ENCODE data around the gene GPRIN3. TPM values are rescaled to one million over a fixed set of nuclear protein-coding genes. Genes with fewer than 3 reads are reported as not detected.

The GPRIN3 gene
- total RNA-seq, 3 donors from 2014 or later, result 6.0 to 23.8 (median 23.7) TPM

GRCh38 chr4:89269121-89269666, 38.4 kb downstream of the GPRIN3 start:
- Histone ChIP-seq H3K4me3 (no peak overlapping the region), H3K9me3 (no peaks in the 10 kb centered on the region), H3K36me3 (ENCODE audit: low read depth) (no peaks in the 10 kb centered on the region), H3K4me1 (ENCODE audit: low read depth) (no peaks in the 10 kb centered on the region)
- ATAC-seq, result no peak
- intact Hi-C loops (cut with DNase I, micrococcal nuclease), result no loop called here
- no peak for TF ChIP-seq CTCF (IDR thresholded peaks at IDR 0.05)
- no peak for DNase-seq

- no peak for ATAC-seq
- no peaks in the 10 kb centered on the region for H3K9me3 ChIP-seq
- H3K36me3 ChIP-seq (ENCODE audit: low read depth), result no peaks in the 10 kb centered on the region
- TF ChIP-seq CTCF (IDR thresholded peaks at IDR 0.05), result no peak
- no peaks in the 10 kb centered on the region for H3K4me1 ChIP-seq (ENCODE audit: low read depth)
- intact Hi-C loops (cut with DNase I, micrococcal nuclease), result no loop called here
- DNase-seq, result no peak
- no peak overlapping the region for H3K4me3 ChIP-seq
These were observed 38.9 kb downstream of the GPRIN3 start for GRCh38 chr4:89268679-89269078.

- no peaks in the 10 kb centered on the region for H3K4me1 ChIP-seq (ENCODE audit: low read depth)
- intact Hi-C loops (cut with DNase I, micrococcal nuclease), result no loop called here
- H3K36me3 ChIP-seq (ENCODE audit: low read depth), result no peaks in the 10 kb centered on the region
- no peak for DNase-seq
- no peak for TF ChIP-seq CTCF (IDR thresholded peaks at IDR 0.05)
- ATAC-seq, result no peak
- no peak overlapping the region for H3K4me3 ChIP-seq
- H3K9me3 ChIP-seq, result no peaks in the 10 kb centered on the region
These were observed 39.8 kb downstream of the GPRIN3 start for GRCh38 chr4:89267846-89268245.

- DNase-seq (no peak), ATAC-seq (no peak)
- no peaks in the 10 kb centered on the region for H3K9me3 ChIP-seq
- no peak for TF ChIP-seq CTCF (IDR thresholded peaks at IDR 0.05)
- intact Hi-C loops (cut with DNase I, micrococcal nuclease), result no loop called here
- no peaks in the 10 kb centered on the region for H3K36me3 ChIP-seq (ENCODE audit: low read depth)
- no peaks in the 10 kb centered on the region for H3K4me1 ChIP-seq (ENCODE audit: low read depth)
- H3K4me3 ChIP-seq, result no peak overlapping the region
These were observed 40.2 kb downstream of the GPRIN3 start for GRCh38 chr4:89267392-89267791.

- ATAC-seq (no peak), DNase-seq (no peak)
- Histone ChIP-seq H3K36me3 (ENCODE audit: low read depth) (no peaks in the 10 kb centered on the region), H3K4me1 (ENCODE audit: low read depth) (no peaks in the 10 kb centered on the region), H3K9me3 (no peaks in the 10 kb centered on the region), H3K4me3 (no peak overlapping the region)
- no peak for TF ChIP-seq CTCF (IDR thresholded peaks at IDR 0.05)
- intact Hi-C loops (cut with DNase I, micrococcal nuclease), result no loop called here
These were observed 41.5 kb downstream of the GPRIN3 start for GRCh38 chr4:89266128-89266527.

GRCh38 chr4:89263265-89263664, 44.3 kb downstream of the GPRIN3 start:
- no peak for DNase-seq
- TF ChIP-seq CTCF (IDR thresholded peaks at IDR 0.05), result no peak
- intact Hi-C loops (cut with DNase I, micrococcal nuclease), result no loop called here

More at GRCh38 chr4:89263265-89263664, 44.3 kb downstream of the GPRIN3 start:
- no peaks in the 10 kb centered on the region for H3K9me3 ChIP-seq
- no peaks in the 10 kb centered on the region for H3K4me1 ChIP-seq (ENCODE audit: low read depth)
- no peak overlapping the region for H3K4me3 ChIP-seq
- no peaks in the 10 kb centered on the region for H3K36me3 ChIP-seq (ENCODE audit: low read depth)
- ATAC-seq, result no peak
